ENCODE results near the gene HINFP.

DNA sequence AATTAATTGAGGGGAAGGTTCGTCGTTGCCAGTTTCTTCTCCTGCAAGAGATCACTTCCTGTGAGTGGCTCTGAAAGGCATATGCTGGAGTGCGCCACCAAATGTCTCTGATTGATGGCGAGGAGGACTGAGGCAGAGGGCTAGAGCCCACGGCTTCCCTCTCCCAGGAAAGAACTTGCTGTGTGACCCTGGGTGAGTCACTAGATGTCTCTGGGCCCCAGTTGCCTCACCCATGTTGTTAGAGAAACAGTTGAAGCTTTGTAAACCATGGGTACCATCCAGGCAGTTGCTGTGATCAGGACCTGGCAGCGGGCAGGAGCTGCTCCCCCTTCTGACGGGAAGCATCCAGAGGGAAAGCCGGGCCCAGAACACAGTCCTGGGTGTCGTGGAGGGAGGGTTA is 30.7 kb downstream of the HINFP start:
- TF ChIP-seq EZH2 (IDR thresholded peaks at IDR 0.05; ENCODE audit: borderline replicate concordance, low read length) (no peak), CTCF (conservative IDR thresholded peaks at IDR 0.05 in 1 of 2, IDR thresholded peaks at IDR 0.05 in 1 of 2; ENCODE audit: extremely low read depth in 1 of 2, insufficient read depth in 1 of 2, low read depth in 1 of 2, low read length in 2 of 2) (no peak)

All from mammary epithelial cell (primary cell).